Peyer's patch (tissue), 4 donors: Measurements from ENCODE around the gene SCUBE1. TPM values are rescaled to one million over a fixed set of nuclear protein-coding genes. Genes with fewer than 3 reads are reported as not detected.

Source experiments
- DNase-seq, 3 donors: peaks; one replicate each; pipeline ENCODE4 v3.0.0-alpha.2; 2017 to 2019
- H3K27ac ChIP-seq, 4 donors: fragments of 200-600 bp; sonication (generic); one replicate each; pipeline ENCODE4 v1.5.1; 2016 to 2019
- H3K27me3 ChIP-seq, 2 donors: fragments of 200-600 bp; sonication (generic); one replicate each; pipeline ENCODE4 v1.5.1; 2019
- H3K36me3 ChIP-seq, 3 donors: fragments of 200-600 bp; sonication (generic); one replicate each; pipeline ENCODE4 v1.5.1; 2016 to 2019
- H3K4me1 ChIP-seq, 4 donors: fragments of 200-600 bp; sonication (generic); one replicate each; pipeline ENCODE4 v1.5.1; 2016 to 2019
- H3K4me3 ChIP-seq, 4 donors: fragments of 200-600 bp; sonication (generic); 1 replicate in 3 of 4; 2 replicates in 1 of 4; pipeline ENCODE4 v1.5.1; 2016 to 2019; ENCODE audit warnings: mild to moderate bottlenecking in 1 of 4
- H3K9me3 ChIP-seq, 4 donors: fragments of 200-600 bp; sonication (generic); one replicate each; pipeline ENCODE4 v1.5.1; 2016 to 2019; ENCODE audit warnings: mild to moderate bottlenecking in 1 of 4
- CTCF ChIP-seq, 6 experiments: fragments of 450-650 bp in 4 of 6; fragments of 200-600 bp in 2 of 6; sonication (generic) in 1 of 6; IDR thresholded peaks; one replicate each; pipeline ENCODE4 v1.5.1; 2017 to 2019; ENCODE audit warnings: antibody characterized with exemption in 6 of 6, mild to moderate bottlenecking in 3 of 6, moderate library complexity in 1 of 6
- POLR2A ChIP-seq, 2 donors: fragments of 450-650 bp; IDR thresholded peaks; one replicate each; pipeline ENCODE4 v1.5.1; 2017; ENCODE audit warnings: antibody characterized with exemption in 2 of 2, mild to moderate bottlenecking in 2 of 2, moderate library complexity in 2 of 2
- total RNA-seq, 4 donors: library from RNA; depleted of rRNA; stranded (reverse); fragments of >200 nt; gene quantifications; one replicate each; pipeline ENCODE4 v1.1.0, GENCODE V29; 2016

SCUBE1 gene
- total RNA-seq, 4 donors from 2014 or later = 1.6 to 47.9 (median 7.9) TPM

GRCh38 chr22:43211941-43212433 lies 131.2 kb downstream of the SCUBE1 start:
- Histone ChIP-seq H3K36me3 (no peaks in the 10 kb centered on the region), H3K27ac (no peak overlapping the region), H3K9me3 (no peaks in the 10 kb centered on the region), H3K4me1 (no peaks in the 10 kb centered on the region), H3K27me3 (no peaks in the 10 kb centered on the region), H3K4me3 (no peak overlapping the region)
- no peak for DNase-seq
- TF ChIP-seq POLR2A (IDR thresholded peaks at IDR 0.05) (no peak), CTCF (IDR thresholded peaks at IDR 0.05) (no peak)

GRCh38 chr22:43210631-43211515 lies 132.3 kb downstream of the SCUBE1 start:
- H3K36me3 ChIP-seq = no peaks in the 10 kb centered on the region
- TF ChIP-seq CTCF (IDR thresholded peaks at IDR 0.05) = no peak
- no peak for TF ChIP-seq POLR2A (IDR thresholded peaks at IDR 0.05)
- H3K27ac ChIP-seq = no peak overlapping the region
- H3K9me3 ChIP-seq = no peaks in the 10 kb centered on the region
- H3K27me3 ChIP-seq = no peaks in the 10 kb centered on the region
- no peak for DNase-seq
- no peak overlapping the region for H3K4me3 ChIP-seq
- no peaks in the 10 kb centered on the region for H3K4me1 ChIP-seq

- H3K27ac ChIP-seq = no peak overlapping the region
- H3K4me3 ChIP-seq = no peak overlapping the region
- DNase-seq = no peak
- TF ChIP-seq POLR2A (IDR thresholded peaks at IDR 0.05) = no peak
- no peak for TF ChIP-seq CTCF (IDR thresholded peaks at IDR 0.05)
- H3K36me3 ChIP-seq = no peaks in the 10 kb centered on the region
- H3K9me3 ChIP-seq = no peaks in the 10 kb centered on the region
- H3K4me1 ChIP-seq = no peaks in the 10 kb centered on the region
- no peaks in the 10 kb centered on the region for H3K27me3 ChIP-seq
These were observed 133.2 kb downstream of the SCUBE1 start for GRCh38 chr22:43209971-43210370.

GRCh38 chr22:43209523-43209890 lies 133.7 kb downstream of the SCUBE1 start:
- Histone ChIP-seq H3K4me3 (no peak overlapping the region), H3K4me1 (no peaks in the 10 kb centered on the region), H3K27me3 (no peaks in the 10 kb centered on the region), H3K27ac (no peak overlapping the region), H3K9me3 (no peaks in the 10 kb centered on the region), H3K36me3 (no peaks in the 10 kb centered on the region)
- no peak for DNase-seq
- no peak for TF ChIP-seq CTCF (IDR thresholded peaks at IDR 0.05)
- no peak for TF ChIP-seq POLR2A (IDR thresholded peaks at IDR 0.05)

- Histone ChIP-seq H3K4me1 (no peaks in the 10 kb centered on the region), H3K27ac (no peak overlapping the region), H3K27me3 (no peaks in the 10 kb centered on the region), H3K4me3 (no peak overlapping the region), H3K36me3 (no peaks in the 10 kb centered on the region), H3K9me3 (no peaks in the 10 kb centered on the region)
- no peak for TF ChIP-seq CTCF (IDR thresholded peaks at IDR 0.05)
- no peak for TF ChIP-seq POLR2A (IDR thresholded peaks at IDR 0.05)
- no peak for DNase-seq
These were observed 134.3 kb downstream of the SCUBE1 start for GRCh38 chr22:43208703-43209522.
